HepG2 (cell line): ENCODE measurements around the gene TRIM28.

Experiments
- CBX2 ChIP-seq, 2 experiments: fragments of 200-600 bp in 1 of 2; sonication (generic); formaldehyde crosslinking in 1 of 2; IDR thresholded peaks; 2 replicates each; pipeline versions ENCODE4 v1.7.0 to v1.8.1; 2018 to 2022; ENCODE audit warnings: low read depth in 2 of 2, low read length in 1 of 2, mild to moderate bottlenecking in 1 of 2, missing genetic modification reagents in 1 of 2
- CTCF ChIP-seq: sonication (generic); formaldehyde crosslinking; IDR thresholded peaks from 2 replicates; pipeline ENCODE4 v1.5.0; 2020; ENCODE audit warnings: mild to moderate bottlenecking, missing genetic modification reagents, moderate library complexity
- RFX1 ChIP-seq: fragments of 450-650 bp; IDR thresholded peaks from 2 replicates; pipeline ENCODE4 v1.6.1; 2017

GRCh38 chr19:58560921-58561320 lies 17.1 kb downstream of the TRIM28 start:
- no peak for TF ChIP-seq CBX2 (IDR thresholded peaks at IDR 0.05; ENCODE audit: low read depth, low read length)
- no peak for TF ChIP-seq CBX2 (CRISPR knock-in tag; IDR thresholded peaks at IDR 0.05; ENCODE audit: low read depth)
- TF ChIP-seq RFX1, result no peak
- no peak for TF ChIP-seq CTCF
